HG03095 (cell line): ENCODE results near the gene ELMOD1.
"Not testable (repeated sequence)": the region's sequence is repeated elsewhere in the genome, so short reads cannot be mapped to it uniquely, and the experiment has no call there.

Experiments used
- ATAC-seq: cut with Tn5 transposase; IDR thresholded peaks from one replicate; pipeline ENCODE4 v1.9.1; 2021; ENCODE audit warnings: moderate library complexity; ENCODE audit not compliant: unreplicated experiment

ELMOD1 gene

GRCh38 chr11:107590460-107591377 is at the start of gene ELMOD1:
ELMOD1 (plus strand) TSS chr11:107591147; CDS start chr11:107618190, 27,043 bp downstream.
- ATAC-seq: peak; percentile 43

GRCh38 chr11:107545101-107545514 is 45.8 kb upstream of the ELMOD1 start:
- ATAC-seq: no peak

- no peak for ATAC-seq
Observed at GRCh38 chr11:107547961-107548360, 43.0 kb upstream of the ELMOD1 start.

- peak; percentile 70 for ATAC-seq
Observed at GRCh38 chr11:107549253-107549953, 41.5 kb upstream of the ELMOD1 start.

GRCh38 chr11:107549954-107550285 is 41.0 kb upstream of the ELMOD1 start:
- no peak for ATAC-seq

GRCh38 chr11:107550304-107550703 is 40.6 kb upstream of the ELMOD1 start:
- no peak for ATAC-seq

- ATAC-seq: no peak
Observed at GRCh38 chr11:107561688-107562087, 29.3 kb upstream of the ELMOD1 start.

- no peak for ATAC-seq
Observed at GRCh38 chr11:107562647-107563208, 28.2 kb upstream of the ELMOD1 start.

- peak; percentile 33 for ATAC-seq
Observed at GRCh38 chr11:107563702-107564101, 27.2 kb upstream of the ELMOD1 start.

- no peak for ATAC-seq
Observed at GRCh38 chr11:107564877-107565218, 26.1 kb upstream of the ELMOD1 start.

GRCh38 chr11:107565219-107565937 is 25.6 kb upstream of the ELMOD1 start, which contains the start of gene ALKBH8:
ALKBH8 (minus strand) TSS chr11:107565735; CDS start chr11:107560893, 4,842 bp downstream.
- ATAC-seq: peak; percentile 71

- peak; percentile 2 for ATAC-seq
Observed at GRCh38 chr11:107565955-107566501, 24.9 kb upstream of the ELMOD1 start.

- no peak for ATAC-seq
Observed at GRCh38 chr11:107566569-107566968, 24.4 kb upstream of the ELMOD1 start.

GRCh38 chr11:107567739-107568335 is 23.1 kb upstream of the ELMOD1 start:
- peak; percentile 26 for ATAC-seq

GRCh38 chr11:107570015-107570414 is 20.9 kb upstream of the ELMOD1 start:
- ATAC-seq: no peak

- no peak for ATAC-seq
Observed at GRCh38 chr11:107573438-107573837, 17.5 kb upstream of the ELMOD1 start.

- ATAC-seq: not testable (repeated sequence)
Observed at GRCh38 chr11:107576497-107577345, 14.2 kb upstream of the ELMOD1 start.

- ATAC-seq: no peak
Observed at GRCh38 chr11:107577346-107577711, 13.6 kb upstream of the ELMOD1 start.

GRCh38 chr11:107579169-107579568 is 11.8 kb upstream of the ELMOD1 start:
- not testable (repeated sequence) for ATAC-seq
